Stimulated activated CD4-positive, alpha-beta T cell treated with anti-CD3 and anti-CD28 coated beads, Interleukin-2, amount 100 ng/mL, for 4 hours (primary cell): ENCODE data around the gene USP19.

ENCODE experiments used
- DNase-seq: peaks from one replicate; pipeline ENCODE4 v3.0.0-alpha.2; 2020; ENCODE audit warnings: low read depth

The USP19 gene

DNA sequence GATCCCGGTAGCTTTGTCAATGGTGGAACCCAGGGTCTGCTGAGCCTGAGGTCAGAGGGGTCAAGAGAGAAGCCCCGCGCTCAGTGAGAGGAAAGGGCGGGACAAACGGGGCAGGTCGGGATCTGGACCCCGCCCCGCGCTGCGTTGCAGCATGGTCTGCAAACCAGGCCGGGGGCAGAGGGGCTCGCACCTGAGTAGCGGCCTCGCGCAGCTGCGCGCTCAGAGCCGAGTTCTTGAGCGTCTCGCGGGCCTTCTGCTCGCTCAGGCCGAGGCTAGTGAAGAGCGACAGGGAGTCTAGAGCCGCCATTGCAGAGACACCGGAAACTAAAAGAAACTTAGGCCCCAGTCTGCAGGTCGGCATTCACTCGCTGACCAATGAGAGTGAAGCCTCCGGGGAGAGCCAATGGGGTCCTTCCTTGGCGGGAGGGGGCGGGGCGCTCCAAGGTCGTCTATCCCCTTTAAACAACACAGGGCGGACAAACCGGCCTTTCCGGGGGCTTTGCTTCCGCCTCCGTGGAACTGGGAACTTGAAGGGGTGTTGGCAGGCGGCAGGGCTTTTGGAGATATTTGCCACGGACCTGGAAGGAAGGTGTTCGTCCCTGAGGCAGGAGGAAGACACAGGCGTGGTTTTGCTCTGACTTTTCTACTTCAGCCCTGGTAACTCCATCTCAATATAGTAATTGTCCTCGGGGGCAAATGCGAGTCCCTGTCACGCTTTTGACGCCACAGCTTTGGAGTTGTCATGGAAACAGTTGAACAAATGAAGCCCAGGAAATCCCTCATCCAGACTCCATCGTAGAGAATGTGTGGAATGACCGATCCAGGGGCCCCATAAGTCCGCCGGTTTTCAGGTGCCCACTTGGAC lies 16.0 kb downstream of the USP19 start, which contains the start of gene QARS1:
TSS of gene QARS1 (minus strand) at position 331 of the 865 bp plus-strand sequence. CDS start at position 307, 24 bp downstream.
- DNase-seq, result peak; percentile 79

GRCh38 chr3:49104052-49104426 lies 16.6 kb downstream of the USP19 start:
- DNase-seq, result no peak

DNA sequence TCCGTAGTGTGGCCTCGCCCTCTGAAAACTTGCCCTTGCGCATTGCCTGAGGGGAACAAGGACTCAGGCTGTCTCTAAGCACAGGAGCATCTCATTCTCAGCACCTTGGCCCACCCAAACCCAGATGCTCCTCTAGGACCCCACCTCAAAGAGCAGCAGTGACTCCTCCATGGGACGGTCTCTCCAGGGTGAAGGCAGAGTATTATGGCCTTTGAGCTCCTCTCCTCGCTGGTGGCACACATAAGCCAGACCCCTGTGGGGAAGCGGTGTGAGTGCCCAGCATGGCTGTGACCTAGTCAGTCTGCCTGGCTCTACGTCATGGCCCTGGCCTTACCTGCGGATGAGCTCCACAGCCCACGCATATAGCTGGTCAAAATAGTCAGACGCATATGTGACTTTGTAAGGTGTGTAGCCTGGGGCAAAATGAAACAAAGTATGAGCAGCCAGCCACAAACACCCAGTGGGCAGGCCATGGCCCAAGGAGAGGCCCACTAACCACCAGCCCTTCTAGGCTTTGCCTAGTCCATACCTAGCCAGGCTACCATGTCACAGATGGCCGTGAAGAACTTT lies 20.5 kb downstream of the USP19 start:
- DNase-seq, result no peak

- no peak for DNase-seq
Measured at GRCh38 chr3:49098910-49099630, 21.6 kb downstream of the USP19 start.

GRCh38 chr3:49098429-49098828 lies 22.2 kb downstream of the USP19 start:
- no peak for DNase-seq

GRCh38 chr3:49093853-49094767 lies 26.5 kb downstream of the USP19 start, which contains the start of gene QRICH1:
Gene QRICH1, minus strand, starts transcription at chr3:49094071. Its CDS starts 17,054 bp downstream, at chr3:49077017.
- peak; percentile 93 for DNase-seq

DNA sequence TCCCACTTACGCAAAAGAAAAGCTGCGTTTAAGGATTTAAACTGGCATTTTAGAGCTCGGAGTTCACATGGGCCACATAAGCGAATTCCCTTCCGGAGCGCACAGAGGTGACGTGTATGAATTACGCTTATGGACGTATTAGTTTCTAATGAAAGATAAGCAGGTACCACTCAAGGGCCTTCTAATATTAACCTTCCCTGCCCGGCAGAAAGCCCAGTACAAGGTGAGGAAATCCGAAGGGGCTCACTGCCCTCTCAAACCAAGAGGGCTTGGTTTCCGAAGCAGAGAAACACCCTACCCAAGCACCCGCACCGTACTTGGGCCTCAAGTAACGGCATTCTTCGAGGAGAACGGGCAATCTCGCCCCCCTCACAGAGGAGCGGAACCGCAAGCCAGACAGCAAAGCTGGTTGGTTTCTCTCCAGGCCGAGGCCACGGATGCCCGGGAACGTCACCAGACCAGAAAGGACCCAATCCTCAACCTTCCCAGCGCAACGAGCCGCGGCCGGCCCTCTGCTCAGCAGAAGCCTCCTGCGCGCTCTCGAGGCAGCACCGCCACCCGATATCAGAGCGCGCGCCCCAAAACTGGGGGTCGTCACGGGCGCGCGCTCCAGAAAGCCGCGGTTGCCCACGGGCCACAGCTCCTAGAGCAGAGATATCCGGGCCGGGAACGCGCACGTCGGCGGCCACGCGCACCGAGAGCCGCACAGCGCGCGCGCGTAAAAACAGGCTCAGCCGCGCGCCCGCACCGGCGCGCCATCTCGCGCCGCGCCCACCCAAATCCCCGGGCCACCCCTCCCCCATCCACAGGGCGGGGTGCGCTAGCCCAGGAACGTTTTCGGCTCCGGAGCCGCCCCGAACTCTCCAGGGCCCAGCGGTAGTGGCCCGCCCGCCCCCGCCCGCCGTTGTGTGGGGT lies 27.4 kb downstream of the USP19 start:
- peak; percentile 67 for DNase-seq

DNA sequence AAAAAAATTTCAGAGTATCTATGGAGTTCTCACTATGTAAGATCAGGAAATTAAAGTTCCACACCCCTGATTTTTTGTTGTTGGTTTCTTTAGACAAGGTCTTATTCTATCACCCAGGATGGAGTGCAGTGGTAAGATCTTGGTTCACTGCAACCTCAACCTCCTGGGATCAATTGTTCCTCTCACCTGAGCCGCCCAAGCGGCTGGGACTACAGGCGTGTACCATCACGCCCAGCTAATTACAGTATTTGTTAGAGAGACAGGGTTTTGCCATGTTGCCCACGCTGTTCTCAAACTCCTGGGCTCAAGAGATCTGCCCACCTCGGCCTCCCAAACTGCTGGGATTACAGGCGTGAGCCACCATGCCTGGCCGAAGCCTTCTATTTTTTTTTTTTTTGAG lies 39.2 kb downstream of the USP19 start:
- DNase-seq, result no peak

GRCh38 chr3:49079270-49079669 lies 41.4 kb downstream of the USP19 start:
- DNase-seq, result no peak

- no peak for DNase-seq
Measured at GRCh38 chr3:49076646-49077045, 44.0 kb downstream of the USP19 start.

DNA sequence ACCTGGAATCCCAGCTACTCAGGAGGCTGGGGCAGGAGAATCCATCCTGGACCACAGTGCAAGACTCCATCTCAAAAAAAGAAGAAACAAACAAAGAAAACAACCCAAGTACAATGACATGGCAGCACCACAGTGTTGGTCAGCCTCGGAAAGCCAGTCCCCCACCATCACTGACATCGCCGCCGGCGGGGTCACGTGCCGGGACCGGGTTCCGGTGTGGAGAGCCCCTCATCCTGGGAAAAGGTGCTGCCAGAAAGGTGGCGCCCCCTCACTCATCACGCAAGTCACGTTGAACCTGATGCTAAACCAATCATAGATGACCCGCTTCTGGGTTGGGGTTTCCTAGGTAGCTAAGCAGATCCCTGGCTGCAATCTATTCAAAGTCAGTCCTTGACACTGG lies 44.5 kb downstream of the USP19 start:
- DNase-seq, result no peak
